NK-92 treated with Interleukin-12 subunit alpha and Interleukin-12 subunit beta, amount 100 ng/mL, for 24 hours (cell line): ENCODE data around the gene PPP1R1B.

Experiments
- DNase-seq: peaks from one replicate; lab custom pipeline; 2025; lab: John Stamatoyannopoulos, UW

The PPP1R1B gene

DNA sequence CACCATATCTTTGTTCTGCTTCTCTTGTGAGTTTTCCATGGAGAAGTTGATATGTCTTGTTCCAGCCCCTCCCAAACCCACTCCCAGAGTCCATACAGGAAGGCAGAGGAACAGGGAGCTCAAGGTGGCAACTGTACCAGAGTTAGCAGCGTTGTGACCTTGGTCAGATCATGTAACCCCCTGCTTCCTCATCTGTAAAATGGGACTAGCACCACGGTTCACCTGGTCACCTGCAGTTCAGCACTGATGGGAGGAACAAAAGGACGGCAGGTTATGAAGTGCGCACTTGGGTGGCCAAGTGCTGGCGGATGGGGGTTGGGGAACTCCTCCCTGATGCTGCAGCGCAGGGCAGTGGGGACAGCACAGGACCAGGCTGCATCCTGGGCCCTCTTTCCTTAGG lies 11.3 kb upstream of the PPP1R1B start:
- DNase-seq, result no peak

DNA sequence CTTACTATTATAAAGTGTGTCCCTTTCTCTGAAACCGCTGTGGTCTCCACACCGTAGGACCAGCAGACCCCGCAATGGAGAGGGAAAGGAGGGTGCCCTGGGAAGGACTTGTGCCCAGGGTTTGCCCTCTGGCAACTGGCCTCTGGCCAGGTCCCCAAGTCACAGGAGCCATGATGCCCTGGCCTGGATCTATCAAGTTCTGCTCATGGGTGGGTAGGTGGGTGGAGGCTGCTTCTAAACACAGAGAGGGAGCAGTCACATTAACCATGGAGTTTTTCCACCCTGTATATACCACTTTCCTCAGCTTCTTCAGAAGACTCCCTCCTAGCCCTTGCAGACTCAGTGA lies 9.7 kb upstream of the PPP1R1B start:
- DNase-seq, result no peak

DNA sequence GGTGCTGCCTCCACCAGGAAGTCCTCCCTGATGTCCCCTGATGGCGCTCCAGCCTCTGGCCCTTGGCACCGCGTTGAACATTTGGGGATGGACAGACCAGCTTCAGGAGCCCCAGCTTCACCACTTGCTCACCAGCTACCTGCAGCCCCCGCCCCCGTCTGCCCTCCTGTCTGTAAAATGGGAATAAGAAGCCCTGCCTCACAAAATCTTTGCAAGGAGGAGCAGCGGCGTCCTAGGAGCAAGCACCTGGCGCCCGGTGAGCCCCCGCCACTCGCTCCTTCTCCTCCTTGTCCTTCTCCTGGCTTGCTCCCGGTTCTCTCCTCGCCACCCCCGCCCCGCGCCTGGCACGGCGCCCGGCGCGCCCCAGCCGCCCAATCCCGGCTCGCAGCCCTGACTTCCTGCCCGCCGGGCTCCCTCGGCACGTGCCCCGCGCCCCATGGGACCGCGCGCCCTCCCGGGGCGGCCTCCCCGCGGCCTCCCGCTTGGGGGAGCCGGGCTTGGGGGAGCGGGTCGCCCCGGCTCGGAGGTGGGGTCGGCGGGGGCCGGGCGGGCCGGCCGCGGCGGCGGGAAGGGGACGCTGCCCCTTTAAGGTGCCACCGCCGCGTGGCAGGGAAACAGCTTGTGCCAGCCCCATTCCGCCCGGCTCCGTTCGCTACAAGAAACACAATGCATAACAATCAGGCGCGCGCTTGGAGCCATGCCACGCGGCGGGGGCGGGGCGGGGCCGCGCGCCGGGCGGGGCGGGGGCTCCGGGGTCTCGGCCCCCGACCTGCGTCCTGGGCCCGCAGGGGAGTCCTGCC lies 9.1 kb upstream of the PPP1R1B start:
- peak; percentile 24 for DNase-seq

DNA sequence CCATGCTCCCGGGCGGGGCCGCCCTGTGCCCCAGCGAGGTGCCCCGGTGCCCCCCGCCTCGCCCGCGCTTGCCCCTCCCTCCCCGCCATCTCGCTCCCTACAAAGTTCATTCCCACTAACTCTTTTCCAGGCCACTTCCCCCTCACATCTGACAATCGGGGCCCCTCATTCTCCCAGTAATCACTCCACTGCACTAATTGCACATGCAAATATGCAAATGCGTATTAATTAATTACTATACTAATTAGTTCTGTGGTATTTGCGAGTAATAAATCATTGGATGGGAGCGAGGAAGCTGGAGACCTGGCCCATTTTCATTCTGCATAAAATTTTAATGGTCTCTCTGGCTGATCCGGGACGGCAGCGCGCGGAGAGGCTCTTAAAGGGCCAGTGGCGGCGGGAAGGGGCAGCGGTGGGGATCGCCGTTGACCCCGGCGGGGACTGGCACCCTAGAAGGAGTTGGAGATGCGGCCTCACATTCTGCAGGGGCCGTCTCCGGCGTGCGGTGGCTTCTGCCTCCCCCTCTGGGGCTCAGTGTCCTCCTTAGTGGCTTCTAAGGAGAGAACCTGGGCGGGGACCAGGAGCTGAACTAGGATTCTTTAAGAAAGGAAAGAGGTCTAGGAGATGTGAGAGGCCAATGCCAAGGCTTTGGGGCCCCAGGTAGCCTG lies 8.4 kb upstream of the PPP1R1B start:
- no peak for DNase-seq

DNA sequence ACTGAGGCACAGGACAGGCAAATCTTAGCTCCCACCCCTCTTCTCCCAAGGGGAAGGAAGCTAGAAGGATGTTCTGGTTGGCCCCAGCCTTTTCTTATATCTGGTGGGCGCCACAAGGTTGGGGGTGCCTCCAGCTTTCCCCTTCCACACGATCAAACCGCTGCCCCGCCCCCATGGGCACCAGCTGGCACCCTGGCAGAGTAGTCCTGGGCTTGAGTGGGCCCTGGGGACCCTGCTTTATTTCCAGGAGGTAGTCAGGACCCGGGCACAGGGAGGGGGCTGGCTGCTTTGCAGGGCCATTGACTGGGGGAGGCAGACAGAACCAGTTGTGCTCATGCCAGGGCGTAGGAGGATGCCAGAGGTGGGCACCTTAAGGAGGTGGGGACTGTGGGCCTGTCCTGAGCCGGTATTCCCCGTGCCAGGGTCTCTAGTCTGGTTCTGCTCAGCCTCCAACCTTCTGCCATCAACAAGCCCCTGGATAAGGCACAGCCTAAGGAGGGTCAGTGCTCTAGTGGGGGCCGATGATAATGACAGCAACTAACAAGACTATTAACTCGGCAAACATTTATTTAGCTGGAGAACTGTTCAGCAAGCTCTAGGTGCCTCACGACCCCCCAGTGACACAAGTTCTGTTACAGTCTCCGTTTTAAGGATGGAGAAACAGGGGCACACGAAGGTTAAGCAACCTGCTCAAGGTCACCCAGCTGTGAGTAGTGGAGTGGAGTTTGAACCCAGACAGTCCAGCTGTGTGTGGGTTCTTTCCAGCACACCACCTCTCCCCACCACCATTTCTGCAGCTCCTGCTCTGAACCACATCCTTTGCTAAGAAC lies 7.6 kb upstream of the PPP1R1B start:
- no peak for DNase-seq

DNA sequence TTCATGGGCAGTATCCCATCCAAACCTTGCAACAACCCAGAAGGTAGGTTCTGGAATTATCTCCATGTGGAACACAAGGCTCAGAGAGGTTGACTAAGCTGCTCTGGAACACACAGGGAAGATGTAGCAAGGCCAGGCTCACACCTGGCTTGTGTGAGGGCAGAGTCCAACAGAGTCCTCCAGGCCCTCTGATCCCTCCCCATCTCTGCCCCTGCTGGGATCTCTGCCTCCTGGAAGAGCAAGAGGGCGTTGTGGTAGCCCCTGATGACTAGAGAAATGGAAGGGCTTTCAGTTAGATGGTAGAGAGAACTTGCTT lies 7.0 kb upstream of the PPP1R1B start:
- no peak for DNase-seq

DNA sequence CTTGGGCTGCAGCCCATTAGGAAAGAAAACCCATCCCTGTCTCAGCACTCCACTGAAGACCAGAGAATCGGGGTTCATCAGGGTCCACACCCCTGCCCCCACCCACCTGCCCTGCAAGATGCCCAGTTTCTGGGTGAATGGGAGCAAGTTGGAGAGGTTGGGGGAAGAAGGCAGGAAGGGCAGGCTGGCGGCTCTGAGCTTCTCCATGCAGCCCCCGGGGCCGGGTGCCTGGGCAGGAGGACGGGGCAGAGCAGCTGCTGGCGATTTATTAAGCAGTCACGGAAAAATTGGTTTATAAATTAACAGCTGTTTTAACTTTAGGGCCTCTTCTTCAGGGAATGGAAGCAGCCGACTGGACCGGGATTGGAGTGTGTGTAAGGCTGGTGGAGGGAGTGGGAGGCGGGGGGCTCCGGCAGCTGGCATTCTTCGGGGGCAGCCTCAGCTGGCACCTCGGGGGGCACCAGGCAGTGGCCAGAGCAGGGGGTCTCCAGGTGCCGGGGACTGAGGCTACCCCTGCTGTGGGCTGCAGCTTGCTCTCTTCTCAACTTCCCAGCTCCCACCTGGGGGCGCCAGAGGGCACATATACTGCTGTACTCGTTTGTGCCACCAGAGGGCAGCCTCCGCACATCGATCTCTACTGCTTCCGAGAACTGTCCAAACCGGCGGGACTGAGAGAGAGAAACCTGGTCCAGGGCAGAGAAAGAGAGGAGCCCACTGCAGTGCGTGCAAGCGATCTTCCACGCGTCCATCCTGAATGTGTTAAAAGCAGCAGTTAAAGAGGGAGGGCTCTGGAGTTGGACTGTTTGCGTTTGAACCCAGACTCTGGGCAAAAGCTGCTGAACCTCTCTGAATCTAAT lies 5.0 kb upstream of the PPP1R1B start:
- peak; percentile 58 for DNase-seq

DNA sequence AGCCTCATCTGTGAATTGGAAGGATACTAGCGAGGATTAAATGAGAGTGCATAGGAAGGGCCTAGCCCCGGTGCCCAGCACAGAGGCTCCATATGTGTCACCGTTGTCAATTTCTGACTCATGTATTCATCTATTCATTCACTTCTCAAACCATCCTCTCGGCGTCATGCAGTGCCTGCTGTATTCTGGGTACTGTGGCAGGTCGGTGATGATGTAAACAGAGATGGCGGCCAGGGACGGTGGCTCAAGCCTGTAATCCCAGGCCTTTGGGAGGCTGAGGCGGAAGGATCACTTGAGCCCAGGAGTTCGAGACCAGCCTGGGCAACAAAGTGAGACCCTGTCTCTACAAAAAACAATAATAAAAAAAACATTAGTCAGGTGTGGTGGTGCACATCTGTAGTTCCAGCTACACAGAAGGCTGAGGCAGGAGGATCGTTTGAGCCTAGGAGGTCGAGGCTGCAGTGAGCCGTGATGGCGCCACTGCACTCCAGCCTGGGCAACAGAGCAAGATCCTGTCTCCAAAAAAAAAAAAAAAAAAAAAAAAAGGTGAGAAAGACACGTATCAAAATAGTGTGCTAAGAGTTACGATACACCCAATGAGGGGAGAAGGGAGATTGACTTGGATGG lies 4.3 kb upstream of the PPP1R1B start:
- no peak for DNase-seq

DNA sequence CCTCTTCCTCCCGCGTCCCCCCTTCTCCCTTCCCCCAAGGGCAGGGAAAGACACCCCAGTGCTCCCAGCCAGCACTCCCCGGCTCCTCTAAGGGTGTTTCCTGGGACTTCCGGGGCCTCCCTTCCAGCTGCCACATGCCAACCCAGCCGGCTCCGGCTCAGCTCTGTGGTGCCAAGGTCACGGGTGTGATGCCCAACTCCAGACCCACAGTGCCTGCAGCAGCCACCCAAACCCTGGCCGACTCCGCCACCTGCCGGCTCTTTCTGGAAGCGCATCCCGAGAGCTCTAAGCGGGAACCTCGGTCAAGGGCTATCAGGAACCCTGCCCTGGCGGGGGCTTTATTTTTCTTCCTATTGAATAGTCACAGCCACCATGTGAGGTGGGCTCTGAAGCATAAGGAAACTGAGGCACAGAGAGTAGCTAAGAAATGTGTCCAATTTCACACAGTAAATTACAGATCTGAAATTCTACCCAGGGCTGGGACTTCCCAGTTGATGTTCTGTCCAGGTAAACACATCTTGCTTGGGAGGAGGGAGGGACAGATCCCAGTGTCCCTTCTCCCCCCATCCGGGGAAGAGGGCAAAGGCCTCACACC lies 3.3 kb upstream of the PPP1R1B start:
- peak; percentile 65 for DNase-seq

DNA sequence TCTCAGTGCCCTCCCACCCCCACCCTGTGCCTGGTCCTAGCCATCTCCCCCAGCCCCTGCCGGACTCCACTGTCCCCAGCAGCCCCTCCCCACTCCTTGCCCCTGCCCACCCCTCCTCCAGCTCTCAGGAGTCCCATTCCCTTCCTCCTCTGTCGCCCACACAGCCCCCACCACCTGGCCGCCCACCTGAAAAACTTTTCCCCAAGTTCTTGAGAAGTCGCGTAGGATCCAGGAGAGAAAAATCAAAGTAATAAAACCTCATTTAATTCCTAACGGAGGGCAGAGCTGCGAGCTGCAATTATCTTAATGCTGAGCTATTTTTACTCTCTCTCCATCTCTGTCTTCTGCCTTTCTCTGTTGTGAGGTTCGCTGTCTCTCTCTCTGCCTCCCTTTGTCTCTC lies 2.4 kb upstream of the PPP1R1B start:
- no peak for DNase-seq

DNA sequence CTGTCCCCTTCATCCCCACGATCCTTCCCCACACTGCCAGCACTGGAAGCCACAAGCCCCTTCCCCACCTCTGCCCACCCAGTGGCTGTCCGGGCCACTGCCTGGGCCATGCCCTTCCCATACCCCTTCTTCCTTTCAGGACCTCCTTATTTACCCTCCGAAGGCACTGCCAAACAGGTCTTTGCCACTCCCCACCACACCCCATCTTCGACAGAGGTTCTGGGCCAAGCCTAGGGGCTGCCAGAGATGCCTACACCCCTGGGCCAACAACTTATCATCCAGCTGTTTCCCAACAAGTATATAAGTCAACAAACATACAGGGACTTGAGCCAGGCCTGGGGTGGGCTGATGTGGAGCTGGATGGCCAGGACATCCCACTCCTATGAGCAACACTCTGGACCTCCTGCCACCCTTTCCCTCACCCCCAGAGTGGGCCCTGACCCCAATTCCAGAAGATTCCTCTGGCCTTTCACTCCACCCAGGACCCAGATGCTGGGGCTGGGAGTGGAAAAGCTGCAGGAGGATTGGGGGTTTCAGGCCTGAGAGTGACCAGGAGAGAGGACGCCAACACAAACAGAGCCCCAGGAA lies 1.5 kb upstream of the PPP1R1B start:
- no peak for DNase-seq

DNA sequence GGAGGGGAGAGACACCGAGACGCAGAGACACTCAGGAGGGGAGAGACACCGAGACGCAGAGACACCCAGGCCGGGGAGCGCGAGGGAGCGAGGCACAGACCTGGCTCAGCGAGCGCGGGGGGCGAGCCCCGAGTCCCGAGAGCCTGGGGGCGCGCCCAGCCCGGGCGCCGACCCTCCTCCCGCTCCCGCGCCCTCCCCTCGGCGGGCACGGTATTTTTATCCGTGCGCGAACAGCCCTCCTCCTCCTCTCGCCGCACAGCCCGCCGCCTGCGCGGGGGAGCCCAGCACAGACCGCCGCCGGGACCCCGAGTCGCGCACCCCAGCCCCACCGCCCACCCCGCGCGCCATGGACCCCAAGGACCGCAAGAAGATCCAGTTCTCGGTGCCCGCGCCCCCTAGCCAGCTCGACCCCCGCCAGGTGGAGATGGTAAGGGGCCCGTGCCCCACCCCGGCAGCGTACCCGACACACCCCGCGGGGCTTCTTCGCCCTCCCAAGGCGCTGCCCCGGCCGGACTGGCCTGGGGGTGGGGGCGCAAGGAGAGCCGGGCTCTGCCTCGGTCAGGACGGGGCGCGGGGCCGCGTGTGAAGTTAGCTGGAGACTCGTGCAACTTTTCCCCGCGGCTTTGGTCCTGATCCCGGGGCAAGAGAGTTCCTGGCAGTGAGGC lies 427 bp downstream of the PPP1R1B start:
- no peak for DNase-seq

DNA sequence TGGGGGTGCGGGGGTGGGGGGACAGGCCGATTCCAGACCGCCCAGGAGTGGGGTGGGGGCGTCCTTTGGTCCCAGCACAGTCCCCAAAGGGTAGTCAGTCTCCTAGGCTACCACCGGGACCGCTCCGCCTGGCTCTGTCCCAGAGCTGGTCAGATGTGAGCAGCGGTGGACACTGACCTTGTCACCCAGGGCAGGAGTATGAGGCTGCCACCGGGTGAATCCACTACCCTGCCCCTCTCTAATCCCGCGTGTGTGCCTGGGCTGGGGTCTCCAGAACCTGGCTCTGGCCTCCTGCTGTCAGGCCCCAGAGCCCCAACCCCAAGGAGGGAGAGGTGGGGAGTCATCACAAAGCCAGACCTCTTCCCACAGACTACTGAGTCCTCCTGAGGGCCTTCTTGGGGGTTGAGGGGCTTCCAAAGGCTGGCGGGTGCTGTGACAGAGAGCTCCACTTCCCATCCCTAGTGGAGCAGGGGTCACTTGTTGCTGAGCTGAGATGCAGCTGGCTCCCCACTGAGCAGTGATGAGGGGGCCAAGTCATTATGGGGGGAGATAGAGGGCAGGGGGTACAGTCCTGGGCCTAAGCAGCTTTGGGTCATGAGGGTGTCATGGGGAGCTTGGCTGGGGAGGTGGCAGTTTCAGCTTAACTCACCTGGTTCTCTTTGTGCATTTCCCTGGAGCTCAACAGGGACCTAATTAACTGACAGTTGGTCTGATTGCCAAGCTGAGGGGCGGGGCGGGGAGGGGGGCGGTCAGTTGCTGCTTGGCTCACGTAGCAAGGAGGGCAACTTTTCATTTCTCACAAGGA lies 1.2 kb downstream of the PPP1R1B start:
- no peak for DNase-seq

DNA sequence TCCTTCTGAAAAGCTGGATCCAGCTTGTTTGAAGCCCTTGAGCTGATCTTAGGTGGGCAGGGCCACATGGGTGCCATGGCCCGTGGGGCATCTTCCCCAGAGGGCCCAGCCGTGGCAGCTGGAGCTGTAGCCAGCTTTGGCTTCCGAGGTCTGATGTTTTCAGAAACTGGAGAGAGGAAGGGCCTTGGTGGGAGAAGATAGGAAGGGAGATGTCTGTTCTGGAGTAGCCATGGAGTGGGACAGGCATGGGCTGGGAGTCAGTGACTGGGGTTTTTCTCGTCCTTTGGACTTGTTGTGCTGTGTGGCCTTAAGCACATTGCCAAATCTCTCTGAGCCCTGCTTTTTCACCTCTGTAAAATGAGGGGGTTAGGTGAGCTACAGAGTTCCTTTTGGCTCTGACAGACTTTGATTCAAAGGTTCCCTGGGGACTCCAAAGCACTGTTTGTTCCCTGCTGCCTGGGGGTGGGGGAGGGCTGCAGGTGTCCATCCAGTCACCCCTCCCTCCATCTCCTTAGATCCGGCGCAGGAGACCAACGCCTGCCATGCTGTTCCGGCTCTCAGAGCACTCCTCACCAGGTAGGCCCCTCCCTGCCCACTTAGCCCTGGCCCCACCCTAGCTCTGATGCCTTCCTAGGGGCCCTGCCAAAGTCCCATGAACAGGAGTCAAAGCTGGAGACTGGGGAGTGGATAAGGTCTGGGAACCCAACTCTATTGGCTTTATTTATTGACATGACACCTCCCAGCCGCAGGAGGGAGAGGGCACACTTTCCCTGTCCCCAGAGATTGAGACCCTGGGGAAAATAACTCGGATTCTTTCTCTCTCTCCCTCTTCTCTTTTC lies 2.1 kb downstream of the PPP1R1B start:
- no peak for DNase-seq

DNA sequence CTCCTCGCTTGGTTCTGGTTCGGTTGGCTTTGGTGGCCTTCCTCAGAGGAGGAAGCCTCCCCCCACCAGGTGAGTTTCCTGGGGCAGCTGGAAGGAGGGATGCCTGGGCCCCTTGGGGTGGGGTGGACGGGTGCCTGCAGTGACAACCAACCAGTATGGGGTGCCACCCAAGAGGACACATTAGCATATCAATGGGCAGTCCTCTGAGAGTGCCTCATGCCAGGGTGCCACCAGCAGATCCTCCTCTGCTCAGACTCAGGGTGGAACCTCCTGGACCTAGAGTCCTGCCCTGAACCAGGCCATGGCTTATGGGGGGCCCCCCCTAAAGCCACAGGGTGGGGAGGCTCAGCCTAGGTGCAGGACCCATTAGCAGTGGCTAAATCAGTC lies 2.7 kb downstream of the PPP1R1B start:
- no peak for DNase-seq

DNA sequence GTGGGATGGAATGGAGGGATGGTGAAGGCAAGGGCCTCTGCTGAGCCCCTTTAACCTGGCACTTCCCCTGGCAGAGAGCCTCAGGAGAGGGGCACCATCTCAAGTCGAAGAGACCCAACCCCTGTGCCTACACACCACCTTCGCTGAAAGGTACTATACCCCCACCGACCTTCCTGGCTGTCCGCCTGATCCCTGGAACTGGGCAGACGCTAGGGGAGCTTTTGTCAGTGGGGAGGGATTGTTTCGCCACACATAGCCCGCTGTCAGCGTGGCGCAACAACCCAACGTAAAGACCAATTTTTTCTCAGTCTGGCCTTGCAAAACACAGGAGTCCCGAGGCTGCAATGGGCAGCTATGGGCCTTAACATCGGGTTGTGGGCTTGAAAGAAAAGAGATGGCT lies 3.1 kb downstream of the PPP1R1B start:
- DNase-seq, result no peak

DNA sequence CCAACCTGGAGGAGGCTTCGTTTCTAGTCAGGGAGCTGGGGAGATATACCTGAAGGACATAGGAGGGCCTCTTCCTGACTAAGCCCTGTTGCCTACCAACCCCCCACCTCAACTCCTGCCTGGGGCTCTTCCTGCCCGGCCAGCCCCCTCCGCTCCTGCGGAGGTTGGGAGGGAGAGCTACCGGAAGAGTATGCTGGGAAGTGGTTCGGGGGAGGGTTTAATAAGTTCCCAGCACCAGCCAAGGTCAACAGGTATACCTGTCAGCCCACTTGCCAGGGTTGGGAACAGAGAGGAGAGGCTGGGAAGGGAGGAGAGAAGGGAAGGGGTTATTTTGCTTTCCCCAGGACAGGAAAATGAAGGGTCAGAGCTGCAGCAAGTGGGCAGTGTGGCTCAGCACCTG lies 4.7 kb downstream of the PPP1R1B start:
- DNase-seq, result no peak

DNA sequence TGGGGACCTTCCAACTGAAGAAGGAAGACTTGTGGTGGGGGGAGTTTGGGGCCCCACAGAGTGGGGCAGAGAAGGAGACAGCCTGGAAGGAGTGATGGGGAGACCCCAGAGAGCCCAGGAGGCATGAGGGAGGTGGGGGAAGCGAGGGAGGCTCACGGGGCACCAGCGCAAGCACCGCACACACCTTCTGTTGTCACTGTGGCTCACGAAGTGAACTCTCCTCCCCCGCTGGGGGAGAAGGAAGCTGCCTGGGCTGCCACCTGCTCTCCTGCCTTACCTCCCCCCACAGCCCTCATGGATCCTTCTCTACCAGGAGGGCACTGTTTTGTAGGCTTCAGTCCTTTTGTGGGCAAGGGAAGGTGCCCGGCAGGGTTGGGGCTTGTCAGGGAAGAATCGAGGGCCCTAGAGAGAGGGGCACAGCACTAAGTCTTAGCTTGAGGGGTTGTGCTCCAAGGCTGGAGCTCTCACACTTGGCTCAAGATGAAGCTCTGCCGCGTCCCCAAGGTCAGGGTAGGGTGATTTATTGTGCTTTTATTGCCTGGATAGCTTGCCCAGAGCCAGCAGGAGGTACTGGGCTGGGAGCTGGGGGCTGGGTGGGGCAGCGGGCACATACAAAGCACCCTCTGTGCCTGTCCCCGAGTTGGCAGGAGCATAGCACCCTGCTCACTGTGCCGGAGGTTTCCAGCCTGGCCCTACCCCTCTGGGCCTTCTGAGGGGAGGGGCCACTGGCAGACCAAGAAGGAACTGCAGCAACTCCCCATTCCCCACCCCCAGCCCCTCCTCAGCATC lies 5.6 kb downstream of the PPP1R1B start:
- no peak for DNase-seq
